Measurements from ENCODE around the gene TGDS.

- no peak for TF ChIP-seq EZH2 (IDR thresholded peaks at IDR 0.05; ENCODE audit: insufficient read depth, poor library complexity, severe bottlenecking)
- no peak for TF ChIP-seq EZH2phosphoT487 (IDR thresholded peaks at IDR 0.05; ENCODE audit: insufficient read depth, low read depth)
Observed at GRCh38 chr13:94559222-94559795, 36.6 kb downstream of the TGDS start.

All from GM23248 (cell line).